Right renal pelvis (tissue), 4 donors: ENCODE results near the gene NDUFS1. TPM values are rescaled to one million over a fixed set of nuclear protein-coding genes. Genes with fewer than 3 reads are reported as not detected.
"Not testable (repeated sequence)": the region's sequence is repeated elsewhere in the genome, so short reads cannot be mapped to it uniquely, and the experiment has no call there.

Experiments used
- DNase-seq, 4 donors: peaks; one replicate each; pipeline ENCODE4 v3.0.0-alpha.2; 2013; ENCODE audit warnings: low read depth in 4 of 4, low spot score in 3 of 4, missing footprints in 1 of 4
- polyA plus RNA-seq, 4 donors: library from polyadenylated mRNA; unstranded; fragments of 120-200 nt; gene quantifications; one replicate each; pipeline ENCODE4 v1.2.1, GENCODE V29; 2013; ENCODE audit not compliant: insufficient read length in 4 of 4

The NDUFS1 gene
- polyA plus RNA-seq, 4 donors, result 65.4 to 77.1 (median 73.4) TPM

- no peak for DNase-seq
Measured at GRCh38 chr2:206163251-206163880, 4.1 kb upstream of the NDUFS1 start.

DNA sequence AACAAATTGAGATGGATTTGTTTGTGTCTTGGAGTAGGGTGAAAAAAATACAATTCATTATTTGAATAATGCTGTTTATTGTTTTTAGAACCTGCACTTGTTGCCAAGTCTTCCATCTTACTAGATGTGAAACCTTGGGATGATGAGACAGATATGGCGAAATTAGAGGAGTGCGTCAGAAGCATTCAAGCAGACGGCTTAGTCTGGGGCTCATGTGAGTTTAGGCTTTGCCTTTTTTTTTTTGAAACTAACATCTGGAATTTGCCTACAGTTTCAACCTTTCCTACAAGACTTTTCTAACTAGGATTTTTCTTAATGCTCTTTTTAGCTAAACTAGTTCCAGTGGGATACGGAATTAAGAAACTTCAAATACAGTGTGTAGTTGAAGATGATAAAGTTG lies 3.2 kb upstream of the NDUFS1 start:
- not testable (repeated sequence) for DNase-seq

- DNase-seq, result no peak
Measured at GRCh38 chr2:206160807-206161179, 1.5 kb upstream of the NDUFS1 start.

- no peak for DNase-seq
Measured at GRCh38 chr2:206160125-206160806, 1.0 kb upstream of the NDUFS1 start.

DNA sequence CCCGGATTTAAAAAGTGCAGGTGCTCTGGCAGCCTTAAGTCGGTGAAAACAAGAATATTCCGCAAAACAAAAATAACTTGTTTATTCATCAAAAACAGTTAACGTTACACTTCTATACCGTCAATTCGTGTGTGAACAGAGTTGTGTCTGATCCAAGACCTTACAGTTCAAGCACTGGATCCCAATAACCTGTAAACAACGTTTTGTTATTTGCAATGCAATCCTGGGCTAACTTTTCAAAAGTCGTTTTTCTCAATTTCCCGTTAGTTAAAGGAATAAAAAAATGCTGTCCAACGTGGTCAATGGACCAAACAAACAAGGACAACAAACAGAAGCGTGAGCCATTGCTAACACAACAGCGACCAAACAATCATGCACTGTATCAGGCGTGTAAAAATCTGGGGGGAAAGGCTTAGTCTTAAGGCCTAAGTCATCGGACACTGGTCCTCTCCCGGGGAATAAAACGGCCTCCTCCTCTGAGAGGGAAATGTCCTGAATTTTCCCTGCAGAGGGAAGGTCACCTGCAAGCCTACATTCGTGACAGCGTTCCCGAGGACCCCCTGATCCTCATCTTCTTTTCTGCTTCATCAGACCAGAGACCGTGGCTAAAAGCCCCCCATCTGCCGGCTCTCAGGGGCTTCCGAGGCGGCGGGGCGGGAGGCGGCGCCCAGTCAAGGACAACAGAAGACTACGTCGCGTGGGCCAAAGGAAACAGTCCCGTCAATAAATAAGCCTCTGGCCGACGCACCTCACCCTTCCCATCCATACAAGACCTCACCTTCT lies 490 bp downstream of the NDUFS1 start:
- DNase-seq, result peak in 2 of 4 donors; percentile 16 to 41

- DNase-seq, result not testable (repeated sequence)
Measured at GRCh38 chr2:206157014-206157413, 2.2 kb downstream of the NDUFS1 start.

DNA sequence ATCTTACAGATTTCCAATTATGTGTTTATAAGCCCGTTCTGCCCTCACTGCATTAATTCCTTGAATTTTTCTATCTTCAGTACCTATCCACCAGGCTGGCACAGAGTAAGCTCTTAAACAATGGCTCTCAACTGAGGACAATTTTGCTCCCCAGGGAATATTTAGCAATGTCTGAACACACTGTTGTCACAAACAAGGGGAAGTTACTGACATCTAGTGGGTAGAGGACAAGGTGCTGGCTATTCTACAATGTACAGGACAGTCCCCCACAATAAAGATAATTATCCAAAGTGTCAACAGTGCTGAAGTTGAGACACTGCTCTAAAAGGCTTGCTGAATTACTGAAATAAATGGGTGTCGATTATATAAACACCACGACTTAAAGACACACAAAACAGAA lies 5.0 kb downstream of the NDUFS1 start:
- no peak for DNase-seq

GRCh38 chr2:206150631-206151030 lies 8.6 kb downstream of the NDUFS1 start:
- no peak for DNase-seq

- DNase-seq, result no peak
Measured at GRCh38 chr2:206150168-206150567, 9.1 kb downstream of the NDUFS1 start.

GRCh38 chr2:206149330-206149729 lies 9.9 kb downstream of the NDUFS1 start:
- DNase-seq, result no peak

DNA sequence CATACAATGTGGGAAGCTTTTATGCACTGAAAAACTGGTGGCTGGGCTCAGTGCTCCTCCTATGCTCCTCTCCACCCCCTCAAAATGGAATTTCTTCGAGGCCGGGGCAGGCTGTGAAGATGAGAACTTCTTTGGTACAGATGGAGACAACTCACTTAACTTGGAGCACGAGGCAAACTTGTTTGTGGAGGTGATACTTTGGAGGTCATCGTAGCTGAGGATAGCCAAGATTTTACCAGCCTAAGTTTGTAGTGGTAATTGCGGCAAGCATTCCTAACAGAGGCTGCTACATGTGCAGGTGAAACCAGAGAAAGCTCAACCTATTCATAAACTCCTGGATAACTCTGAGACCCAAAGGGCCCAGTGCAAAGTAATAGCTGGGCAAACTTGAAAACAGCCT lies 13.6 kb downstream of the NDUFS1 start:
- DNase-seq, result no peak

GRCh38 chr2:206144383-206144782 lies 14.9 kb downstream of the NDUFS1 start:
- DNase-seq, result no peak

- no peak for DNase-seq
Measured at GRCh38 chr2:206143451-206143850, 15.8 kb downstream of the NDUFS1 start.

DNA sequence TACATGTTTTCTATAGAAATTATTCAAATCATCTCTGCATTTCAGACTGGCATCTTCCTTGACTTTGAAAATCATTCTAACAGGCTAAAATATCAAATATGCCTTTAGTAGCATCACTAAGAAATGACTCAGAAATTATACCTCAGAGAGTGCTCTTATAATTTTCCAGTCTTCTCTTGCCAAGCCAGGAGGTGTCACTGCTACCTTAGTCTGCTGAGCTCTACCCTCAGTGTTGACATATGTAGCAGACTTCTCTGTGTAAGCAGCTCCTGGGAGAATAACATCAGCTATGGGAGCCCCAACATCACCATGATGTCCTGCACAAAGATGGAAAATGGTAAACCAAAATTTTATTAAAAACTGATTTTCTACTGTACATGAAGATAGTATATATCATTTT lies 31.6 kb downstream of the NDUFS1 start:
- no peak for DNase-seq

GRCh38 chr2:206125901-206126300 lies 33.3 kb downstream of the NDUFS1 start:
- DNase-seq, result no peak

DNA sequence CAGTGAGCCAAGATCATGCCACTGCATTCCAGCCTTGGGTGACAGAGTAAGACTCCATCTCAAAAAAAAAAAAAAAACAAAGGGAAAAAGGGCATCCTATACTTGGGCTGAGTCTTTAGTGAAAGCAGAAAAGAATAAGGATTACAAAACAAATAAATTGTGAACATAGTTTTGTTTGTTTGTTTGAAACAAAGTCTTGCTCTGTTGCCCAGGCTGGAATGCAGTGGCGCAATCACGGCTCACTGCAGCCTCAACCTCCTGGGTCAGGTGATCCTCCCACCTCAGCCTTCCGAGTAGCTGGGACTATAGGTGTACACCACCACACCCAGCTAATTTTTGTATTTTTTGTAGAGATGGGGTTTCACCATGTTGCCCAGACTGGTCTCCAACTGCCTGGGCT lies 36.7 kb downstream of the NDUFS1 start:
- DNase-seq, result not testable (repeated sequence)

GRCh38 chr2:206116278-206116677 lies 43.0 kb downstream of the NDUFS1 start:
- no peak for DNase-seq

- DNase-seq, result no peak
Measured at GRCh38 chr2:206115026-206115578, 44.1 kb downstream of the NDUFS1 start.

GRCh38 chr2:206112846-206113547 lies 46.2 kb downstream of the NDUFS1 start:
- no peak for DNase-seq

DNA sequence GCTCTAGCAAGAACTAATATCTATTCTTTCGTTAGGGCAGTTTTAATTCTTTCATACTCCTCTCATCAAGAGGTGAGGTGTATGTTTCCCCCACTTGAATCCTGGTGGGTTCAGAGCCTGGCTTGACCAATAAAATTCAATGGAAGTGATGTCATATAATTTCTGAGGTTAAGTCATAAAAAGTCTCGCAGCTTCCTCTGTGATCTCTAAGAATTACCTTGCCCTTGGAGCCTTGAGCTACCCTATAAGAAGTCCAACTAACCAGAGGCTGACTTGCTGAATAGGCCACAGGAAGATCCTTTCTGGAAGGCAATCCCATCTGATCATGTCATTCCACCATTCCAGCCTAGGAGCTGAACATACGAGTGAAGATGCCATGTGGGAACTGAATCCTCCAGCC lies 47.1 kb downstream of the NDUFS1 start:
- DNase-seq, result no peak

DNA sequence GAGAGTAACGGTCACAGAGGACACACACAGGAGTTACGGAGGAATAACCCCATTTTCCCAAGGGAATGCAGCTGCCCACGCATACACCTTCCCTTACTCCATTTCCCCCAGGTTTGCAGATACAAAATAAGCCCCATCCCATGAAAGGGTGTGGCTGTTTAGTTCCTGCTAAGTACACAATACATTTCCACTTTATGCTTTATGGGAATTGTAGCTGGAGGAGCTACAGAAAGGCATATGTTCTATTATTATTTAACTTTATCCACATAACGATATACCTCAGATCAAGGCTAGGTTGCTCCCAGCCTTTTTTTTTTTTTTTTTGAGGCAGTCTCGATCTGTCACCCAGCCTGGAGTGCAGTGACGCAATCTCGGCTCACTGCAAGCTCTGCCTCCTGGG lies 50.5 kb downstream of the NDUFS1 start:
- no peak for DNase-seq
